B cell (primary cell): Measurements from ENCODE around the gene CACNA2D4. TPM values are rescaled to one million over a fixed set of nuclear protein-coding genes. Genes with fewer than 3 reads are reported as not detected.

Source experiments
- ATAC-seq: fragments of 200-7000 bp; cut with Tn5 transposase; one replicate; pipeline ENCODE4 v1.10.0; 2021; ENCODE audit warnings: low read depth, mild to moderate bottlenecking, moderate number of reproducible peaks, moderate library complexity
- CTCF ChIA-PET: fragments of 350-600 bp; sonication (Branson Sonifier 250); formaldehyde crosslinking; loops from one replicate; lab custom pipeline; 2021; ENCODE audit warnings: antibody characterized with exemption, inconsistent platforms; lab: Charles Lee
- POLR2A ChIA-PET: fragments of 350-600 bp; sonication (Branson Sonifier 250); formaldehyde crosslinking; loops from one replicate; lab custom pipeline; 2021; ENCODE audit warnings: antibody characterized with exemption; lab: Charles Lee
- DNase-seq: peaks from one replicate; pipeline ENCODE4 v3.0.0; 2013
- H2AFZ ChIP-seq: 2 replicates; pipeline ENCODE4 v1.6.1; 2012; ENCODE audit warnings: mild to moderate bottlenecking, low read depth, low read length; ENCODE audit not compliant: insufficient read depth, poor library complexity, severe bottlenecking
- H3K27ac ChIP-seq, 2 donors: 1 replicate in 1 of 2; 2 replicates in 1 of 2; pipeline ENCODE4 v1.5.1; 2012 to 2013; ENCODE audit warnings: low read length in 2 of 2, mild to moderate bottlenecking in 2 of 2, moderate library complexity in 1 of 2
- H3K27me3 ChIP-seq, 4 experiments: fragments of 200-600 bp in 1 of 4; sonication (generic) in 1 of 4; replicated peaks in 1 of 4; 1 replicate in 2 of 4; 2 replicates in 2 of 4; pipeline versions ENCODE4 v1.6.1 to v1.7.0; 2013 to 2016; ENCODE audit warnings: low read length in 3 of 4, mild to moderate bottlenecking in 2 of 4, mixed read lengths in 1 of 4, moderate library complexity in 1 of 4; ENCODE audit not compliant: insufficient read depth in 4 of 4, control insufficient read depth in 3 of 4; ENCODE audit errors: control extremely low read depth in 1 of 4
- H3K36me3 ChIP-seq, 2 experiments: replicated peaks in 1 of 2; 1 replicate in 1 of 2; 2 replicates in 1 of 2; pipeline versions ENCODE4 v1.6.1 to v1.7.1; 2013; ENCODE audit warnings: low read length in 1 of 2; ENCODE audit not compliant: insufficient read depth in 2 of 2, control insufficient read depth in 1 of 2; ENCODE audit errors: control extremely low read depth in 1 of 2, extremely low read depth in 1 of 2
- H3K4me1 ChIP-seq, 2 donors: fragments of 200-600 bp in 1 of 2; sonication (generic) in 1 of 2; 1 replicate in 1 of 2; 2 replicates in 1 of 2; pipeline versions ENCODE4 v1.5.1 to v1.6.1; 2013 to 2017; ENCODE audit warnings: low read length in 2 of 2; ENCODE audit not compliant: control insufficient read depth in 2 of 2, insufficient read depth in 2 of 2
- H3K4me2 ChIP-seq: replicated peaks from 2 replicates; pipeline ENCODE3; 2012; ENCODE audit warnings: mild to moderate bottlenecking, low read depth, low read length; ENCODE audit not compliant: poor library complexity, severe bottlenecking
- H3K4me3 ChIP-seq, 5 experiments: fragments of 200-600 bp in 1 of 5; sonication (generic) in 1 of 5; 1 replicate in 3 of 5; 2 replicates in 2 of 5; pipeline versions ENCODE4 v1.5.1 to v1.7.0; 2011 to 2016; ENCODE audit warnings: low read length in 4 of 5, mild to moderate bottlenecking in 4 of 5, low read depth in 2 of 5, control low read depth in 1 of 5, moderate library complexity in 1 of 5; ENCODE audit not compliant: insufficient read depth in 1 of 5; ENCODE audit errors: control extremely low read depth in 1 of 5, extremely low read depth in 1 of 5
- H3K79me2 ChIP-seq: fragments of 200-600 bp; sonication (generic); one replicate; pipeline ENCODE4 v1.6.0; 2016; ENCODE audit warnings: low read length; ENCODE audit not compliant: control insufficient read depth, insufficient read depth
- H3K9ac ChIP-seq: fragments of 200-600 bp; sonication (generic); 2 replicates; pipeline ENCODE4 v1.6.1; 2017; ENCODE audit warnings: mild to moderate bottlenecking, low read length, moderate library complexity
- H3K9me3 ChIP-seq, 3 donors: one replicate each; pipeline versions ENCODE4 v1.6.1 to v1.7.1; 2013; ENCODE audit warnings: low read length in 2 of 3; ENCODE audit not compliant: control insufficient read depth in 2 of 3, insufficient read depth in 1 of 3; ENCODE audit errors: control extremely low read depth in 1 of 3
- H4K20me1 ChIP-seq: 2 replicates; pipeline ENCODE4 v1.6.0; 2012; ENCODE audit warnings: mild to moderate bottlenecking, low read length; ENCODE audit not compliant: insufficient read depth, control insufficient read depth, poor library complexity, severe bottlenecking
- H3K27ac Mint-ChIP-seq: one replicate; pipeline ENCODE4 v1.8.0; 2021; ENCODE audit warnings: mixed read lengths
- H3K27me3 Mint-ChIP-seq: one replicate; pipeline ENCODE4 v1.8.0; 2021; ENCODE audit warnings: mixed read lengths
- H3K4me1 Mint-ChIP-seq: one replicate; pipeline ENCODE4 v1.8.0; 2021; ENCODE audit warnings: mixed read lengths
- H3K4me3 Mint-ChIP-seq: one replicate; pipeline ENCODE4 v1.8.0; 2021; ENCODE audit warnings: mixed read lengths
- H3K9me3 Mint-ChIP-seq: one replicate; pipeline ENCODE4 v1.8.0; 2022; ENCODE audit warnings: mixed read lengths; ENCODE audit not compliant: insufficient read depth
- CTCF ChIP-seq: fragments of 200-600 bp; IDR thresholded peaks from one replicate; pipeline ENCODE4 v1.8.0; 2022; ENCODE audit warnings: antibody characterized with exemption, mild to moderate bottlenecking
- EZH2 ChIP-seq: IDR thresholded peaks from 2 replicates; pipeline ENCODE4 v1.6.1; 2012; ENCODE audit warnings: borderline replicate concordance, low read depth, mild to moderate bottlenecking, moderate library complexity, low read length; ENCODE audit not compliant: insufficient read depth, poor library complexity, severe bottlenecking
- WGBS: methylation state at CpG from one replicate; pipeline ENCODE4 v1.1.5; 2013; ENCODE audit warnings: missing lambda C conversion rate; ENCODE audit not compliant: insufficient coverage; 5-methylcytosine and 5-hydroxymethylcytosine counted together
- intact Hi-C: fragments of 100-400 bp; cut with micrococcal nuclease; formaldehyde crosslinking; loops from one replicate; pipeline ENCODE4 v1.10.0; 2022
- polyA plus RNA-seq: library from polyadenylated mRNA; depleted of rRNA; stranded (reverse); fragments of >200 nt; gene quantifications from 2 replicates; pipeline ENCODE4 v1.2.3, GENCODE V29; 2012
- total RNA-seq, 2 donors: library from RNA; stranded (reverse); fragments of 120-200 nt in 1 of 2; gene quantifications; 1 replicate in 1 of 2; 2 replicates in 1 of 2; pipeline versions ENCODE4 v1.2.3 to v1.2.4, GENCODE V29; 2013 to 2022

CACNA2D4 gene
- total and polyA plus RNA-seq, 2 donors (not counting 1 experiment from before 2014, with no cell fraction given) = 6.0 to 7.4 TPM

- DNase-seq (no peak), ATAC-seq (no peak)
- POLR2A ChIA-PET = no interaction called here
- H3K9me3 Mint-ChIP-seq = no peaks in the 10 kb centered on the region
- Histone ChIP-seq H3K79me2 (no peaks in the 10 kb centered on the region), H2AFZ (no peak overlapping the region), H4K20me1 (no peaks in the 10 kb centered on the region), H3K4me3 (no peak overlapping the region), H3K4me1 (peaks cover 0 to 2% of the 10 kb centered on the region in 2 donors), H3K27me3 (peaks cover 0 to 5% (median under 1%) of the 10 kb centered on the region in 4 experiments), H3K4me2 (no peak overlapping the region), H3K36me3 (no peaks in the 10 kb centered on the region), H3K9ac (no peak overlapping the region), H3K9me3 (peaks cover 0 to 2% (median 0%) of the 10 kb centered on the region in 3 donors), H3K27ac (no peak overlapping the region)
- H3K27me3 Mint-ChIP-seq = peaks cover 22% of the 10 kb centered on the region
- no peak overlapping the region for H3K4me3 Mint-ChIP-seq
- 86% methylated on average over 7 of the region's 7 CpGs for WGBS
- CTCF ChIA-PET = no interaction called here
- H3K27ac Mint-ChIP-seq = no peak overlapping the region
- intact Hi-C loops = no loop called here
- peaks cover 14% of the 10 kb centered on the region for H3K4me1 Mint-ChIP-seq
- TF ChIP-seq CTCF = no peak
- no peak for TF ChIP-seq EZH2
Observed at GRCh38 chr12:1836241-1836803, 82.1 kb downstream of the CACNA2D4 start.

GRCh38 chr12:1835211-1836131 lies 83.0 kb downstream of the CACNA2D4 start:
- TF ChIP-seq EZH2 (no peak), CTCF (no peak)
- ATAC-seq (no peak), DNase-seq (no peak)
- H3K9me3 Mint-ChIP-seq = no peaks in the 10 kb centered on the region
- no peak overlapping the region for H3K27ac Mint-ChIP-seq
- no peak overlapping the region for H3K4me3 Mint-ChIP-seq
- intact Hi-C loops = no loop called here
- Histone ChIP-seq H3K36me3 (no peaks in the 10 kb centered on the region), H3K27me3 (peaks cover 0 to 13% (median 3%) of the 10 kb centered on the region in 4 experiments), H4K20me1 (no peaks in the 10 kb centered on the region), H3K4me2 (no peak overlapping the region), H3K4me3 (no peak overlapping the region), H3K4me1 (peaks cover 0 to 2% of the 10 kb centered on the region in 2 donors), H3K27ac (no peak overlapping the region), H2AFZ (no peak overlapping the region), H3K9me3 (peaks cover 0 to 8% (median 0%) of the 10 kb centered on the region in 3 donors), H3K9ac (no peak overlapping the region), H3K79me2 (no peaks in the 10 kb centered on the region)
- peaks cover 30% of the 10 kb centered on the region for H3K27me3 Mint-ChIP-seq
- peaks cover 10% of the 10 kb centered on the region for H3K4me1 Mint-ChIP-seq
- CTCF ChIA-PET = interaction anchor here (1.0 kb wide), 1 partner anchor 21 kb away, joined by 3 read pairs; no protein-coding TSS in a partner anchor
- 68% methylated on average over 22 of the region's 22 CpGs for WGBS
- POLR2A ChIA-PET = no interaction called here
